ENCODE measurements around the gene SPINDOC.

- TF ChIP-seq CTCF (conservative IDR thresholded peaks at IDR 0.05; ENCODE audit: low read depth, low read length) (no peak), EZH2 (IDR thresholded peaks at IDR 0.05; ENCODE audit: borderline replicate concordance, low read depth, low read length, poor library complexity, severe bottlenecking) (no peak)
These were observed 42.7 kb downstream of the SPINDOC start for GRCh38 chr11:63855975-63856374.
